ENCODE data around the gene MCF2L2. TPM values are rescaled to one million over a fixed set of nuclear protein-coding genes. Genes with fewer than 3 reads are reported as not detected.

The MCF2L2 gene
- total and polyA plus RNA-seq, 2 donors (not counting 3 experiments of a cell fraction or from before 2014, with no cell fraction given), result 0.15 to 1.1 TPM

DNA sequence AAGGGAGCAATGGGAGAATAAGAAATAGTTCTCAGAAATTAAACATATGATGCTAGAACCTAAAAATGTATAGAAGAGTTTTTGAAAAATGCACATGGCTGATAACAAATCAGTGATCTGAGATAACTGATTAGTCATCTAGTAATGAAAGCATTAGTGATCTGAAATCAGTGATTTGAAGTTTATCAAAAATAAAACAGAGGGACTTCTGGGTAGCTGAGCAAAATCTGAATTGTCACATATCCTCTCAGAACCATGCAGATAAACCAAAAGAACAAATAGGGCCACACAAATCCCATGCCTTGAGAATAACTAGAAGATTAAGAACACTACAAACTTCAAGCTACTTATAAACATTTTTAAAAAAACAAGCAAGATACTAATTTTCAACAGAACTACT lies 71.5 kb downstream of the MCF2L2 start:
- Histone ChIP-seq H3K27ac (ENCODE audit: insufficient read depth, low read depth, low read length) (no peak overlapping the region), H2AFZ (ENCODE audit: low read depth, low read length) (no peak overlapping the region), H3K4me1 (ENCODE audit: control insufficient read depth, extremely low read depth, insufficient read depth, low read length) (peaks cover 5% of the 10 kb centered on the region), H4K20me1 (replicated peaks; ENCODE audit: control insufficient read depth, extremely low read depth, insufficient read depth, low read length) (no peaks in the 10 kb centered on the region), H3K79me2 (ENCODE audit: control insufficient read depth, insufficient read depth, low read length) (no peaks in the 10 kb centered on the region), H3K4me2 (ENCODE audit: insufficient read depth, low read length) (no peak overlapping the region), H3K27me3 (ENCODE audit: control insufficient read depth in 2 of 2, insufficient read depth in 2 of 2, low read length in 2 of 2) (no peaks in the 10 kb centered on the region), H3K9me3 (replicated peaks; ENCODE audit: control insufficient read depth, insufficient read depth, low read length) (no peaks in the 10 kb centered on the region), H3K36me3 (ENCODE audit: control insufficient read depth in 2 of 2, extremely low read depth in 1 of 2, insufficient read depth in 2 of 2, low read length in 2 of 2) (no peaks in the 10 kb centered on the region), H3K9me1 (replicated peaks; ENCODE audit: control insufficient read depth, extremely low read depth, insufficient read depth, low read length) (no peaks in the 10 kb centered on the region), H3K4me3 (replicated peaks in 1 of 3; ENCODE audit: insufficient read depth in 1 of 3, low read depth in 1 of 3, low read length in 3 of 3) (no peak overlapping the region), H3K9ac (replicated peaks; ENCODE audit: extremely low read depth, insufficient read depth, low read length) (no peak overlapping the region)
- ChIA-PET CTCF (interaction anchor here (1.4 to 1.6 kb wide), 2 partner anchors 8 to 11 kb away, joined by 3 to 4 read pairs; no protein-coding TSS in a partner anchor), POLR2A (no interaction called here)
- intact Hi-C loops (cut with micrococcal nuclease) (no loop called here), dilution Hi-C loops (cut with MboI; ENCODE audit: extremely low pct_ligation_motif_present, low sequenced_read_pairs) (no loop called here)
- TF ChIP-seq CTCF (IDR thresholded peaks at IDR 0.05; ENCODE audit: extremely low read depth in 1 of 2, insufficient read depth in 1 of 2, low read depth in 1 of 2, low read length in 2 of 2), result no peak
- TF ChIP-seq GATA2 (IDR thresholded peaks at IDR 0.05; ENCODE audit: insufficient read depth, insufficient read length, low read depth, low read length), result peak; percentile 11
- FAIRE-seq (no peak), DNase-seq (ENCODE audit: low read depth, low spot score) (no peak)
- no TSS peak for BruUV-seq (replicated peaks)

DNA sequence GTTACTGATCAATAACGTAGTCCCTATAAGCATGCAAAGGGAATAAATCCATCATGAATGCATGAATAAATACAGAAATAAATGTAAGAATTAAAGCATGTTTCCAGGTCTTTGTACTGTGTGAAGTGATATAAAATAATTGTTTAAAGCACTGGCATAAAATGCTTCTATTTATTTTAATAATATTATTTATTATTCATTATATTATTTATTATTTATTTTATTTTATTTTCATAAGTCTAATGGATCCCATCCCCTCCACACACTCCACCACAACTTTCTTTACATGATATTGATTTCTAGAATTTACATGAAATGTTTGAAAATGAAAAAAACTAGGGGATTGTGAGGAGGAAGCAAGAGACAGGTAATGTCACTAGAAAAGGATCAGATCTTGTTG lies 73.5 kb downstream of the MCF2L2 start:
- Histone ChIP-seq H3K9me1 (replicated peaks; ENCODE audit: control insufficient read depth, extremely low read depth, insufficient read depth, low read length) (no peaks in the 10 kb centered on the region), H3K79me2 (ENCODE audit: control insufficient read depth, insufficient read depth, low read length) (no peaks in the 10 kb centered on the region), H3K4me2 (ENCODE audit: insufficient read depth, low read length) (no peak overlapping the region), H3K4me3 (replicated peaks in 1 of 3; ENCODE audit: insufficient read depth in 1 of 3, low read depth in 1 of 3, low read length in 3 of 3) (no peak overlapping the region), H2AFZ (ENCODE audit: low read depth, low read length) (no peak overlapping the region), H3K9ac (replicated peaks; ENCODE audit: extremely low read depth, insufficient read depth, low read length) (no peak overlapping the region), H3K4me1 (ENCODE audit: control insufficient read depth, extremely low read depth, insufficient read depth, low read length) (no peaks in the 10 kb centered on the region), H3K27ac (ENCODE audit: insufficient read depth, low read depth, low read length) (no peak overlapping the region), H3K36me3 (ENCODE audit: control insufficient read depth in 2 of 2, extremely low read depth in 1 of 2, insufficient read depth in 2 of 2, low read length in 2 of 2) (no peaks in the 10 kb centered on the region), H4K20me1 (replicated peaks; ENCODE audit: control insufficient read depth, extremely low read depth, insufficient read depth, low read length) (no peaks in the 10 kb centered on the region), H3K27me3 (ENCODE audit: control insufficient read depth in 2 of 2, insufficient read depth in 2 of 2, low read length in 2 of 2) (no peaks in the 10 kb centered on the region), H3K9me3 (replicated peaks; ENCODE audit: control insufficient read depth, insufficient read depth, low read length) (no peaks in the 10 kb centered on the region)
- no peak for DNase-seq (ENCODE audit: low read depth, low spot score)
- ChIA-PET CTCF (no interaction called here), POLR2A (no interaction called here)
- intact Hi-C loops (cut with micrococcal nuclease), result no loop called here
- BruUV-seq (replicated peaks), result no TSS peak
- dilution Hi-C loops (cut with MboI; ENCODE audit: extremely low pct_ligation_motif_present, low sequenced_read_pairs), result no loop called here
- FAIRE-seq, result no peak
- TF ChIP-seq, protein P1, sequence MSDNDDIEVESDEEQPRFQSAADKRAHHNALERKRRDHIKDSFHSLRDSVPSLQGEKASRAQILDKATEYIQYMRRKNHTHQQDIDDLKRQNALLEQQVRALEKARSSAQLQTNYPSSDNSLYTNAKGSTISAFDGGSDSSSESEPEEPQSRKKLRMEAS (IDR thresholded peaks at IDR 0.05; ENCODE audit: insufficient read depth, insufficient read length), result no peak
- TF ChIP-seq GATA2 (IDR thresholded peaks at IDR 0.05; ENCODE audit: insufficient read depth, insufficient read length, low read depth, low read length) (no peak), JUN (IDR thresholded peaks at IDR 0.05; ENCODE audit: borderline replicate concordance, insufficient read depth, insufficient read length, low read depth) (no peak), EZH2 (IDR thresholded peaks at IDR 0.05; ENCODE audit: borderline replicate concordance, low read depth, low read length, severe bottlenecking) (no peak), FOS (IDR thresholded peaks at IDR 0.05; ENCODE audit: borderline replicate concordance, insufficient read depth, low read length) (no peak), MYC (IDR thresholded peaks at IDR 0.05; ENCODE audit: low read depth, low read length) (no peak), POLR2A (IDR thresholded peaks at IDR 0.05; ENCODE audit: low read depth, low read length) (no peak), CTCF (IDR thresholded peaks at IDR 0.05; ENCODE audit: extremely low read depth in 1 of 2, insufficient read depth in 1 of 2, low read depth in 1 of 2, low read length in 2 of 2) (no peak), POLR2AphosphoS5 (IDR thresholded peaks at IDR 0.05; ENCODE audit: insufficient read depth, low read depth, low read length) (no peak)
